Measurements from ENCODE around the gene TPM3. TPM values are rescaled to one million over a fixed set of nuclear protein-coding genes. Genes with fewer than 3 reads are reported as not detected.
A peak's percentile ranks its signal among the peaks of the same experiment; 100 is the strongest.

TPM3 gene
- total and polyA plus RNA-seq, 9 of the 15 experiments (the other 6 are each of a cell fraction or from before 2014, with no cell fraction given), result 202 to 604 (median 421) TPM

DNA sequence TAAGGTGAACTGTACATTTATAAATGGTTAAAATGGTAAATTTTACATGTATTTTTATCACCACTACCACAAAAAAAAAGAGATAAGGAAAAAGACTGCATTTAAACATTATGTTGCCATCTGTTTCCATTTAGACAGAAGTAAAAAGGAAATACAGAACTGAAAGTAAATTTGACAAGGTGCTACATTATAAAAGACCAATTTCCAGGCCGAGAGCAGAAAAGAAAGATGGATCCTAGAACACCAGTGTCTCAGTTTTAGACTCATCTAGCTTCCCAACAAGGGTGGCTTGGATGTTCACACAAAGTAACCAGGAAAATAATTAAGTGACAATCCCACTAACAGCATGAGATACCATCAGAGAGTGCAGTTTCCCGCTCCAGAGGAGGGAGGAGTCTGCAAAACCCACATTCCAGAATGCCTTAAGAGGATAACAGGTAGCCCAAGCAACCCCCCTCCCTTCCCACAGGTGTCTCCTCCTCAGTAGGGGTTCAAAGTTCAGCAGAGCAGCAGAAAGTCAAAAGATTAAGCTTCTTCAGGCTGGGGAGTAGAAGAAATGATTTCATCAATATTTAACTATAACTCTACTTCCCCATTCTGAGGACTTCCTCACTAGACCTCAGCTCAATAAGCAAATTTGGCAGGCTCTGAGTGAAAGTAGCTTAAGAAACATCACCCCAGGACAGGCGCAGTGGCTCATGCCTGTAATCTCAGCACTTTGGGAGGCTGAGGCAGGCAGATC is 11.8 kb downstream of the TPM3 start (continued):
- peak; percentile 60 for TF ChIP-seq NR2C1 (IDR thresholded peaks at IDR 0.05)
- TF ChIP-seq NR2C1 (tag; IDR thresholded peaks at IDR 0.05), result no peak
- no peak for TF ChIP-seq ARID2 (IDR thresholded peaks at IDR 0.05)
- TF ChIP-seq IFI16 (CRISPR knock-in tag; IDR thresholded peaks at IDR 0.05), result no peak
- TF ChIP-seq TEAD4 (IDR thresholded peaks at IDR 0.05; ENCODE audit: low read length), result 0 out of 2 replicates have a peak, but pooled peaks have one; percentile 22
- no peak for TF ChIP-seq TEAD4 (CRISPR knock-in tag; IDR thresholded peaks at IDR 0.05; ENCODE audit: borderline replicate concordance)
- TF ChIP-seq, protein P1, sequence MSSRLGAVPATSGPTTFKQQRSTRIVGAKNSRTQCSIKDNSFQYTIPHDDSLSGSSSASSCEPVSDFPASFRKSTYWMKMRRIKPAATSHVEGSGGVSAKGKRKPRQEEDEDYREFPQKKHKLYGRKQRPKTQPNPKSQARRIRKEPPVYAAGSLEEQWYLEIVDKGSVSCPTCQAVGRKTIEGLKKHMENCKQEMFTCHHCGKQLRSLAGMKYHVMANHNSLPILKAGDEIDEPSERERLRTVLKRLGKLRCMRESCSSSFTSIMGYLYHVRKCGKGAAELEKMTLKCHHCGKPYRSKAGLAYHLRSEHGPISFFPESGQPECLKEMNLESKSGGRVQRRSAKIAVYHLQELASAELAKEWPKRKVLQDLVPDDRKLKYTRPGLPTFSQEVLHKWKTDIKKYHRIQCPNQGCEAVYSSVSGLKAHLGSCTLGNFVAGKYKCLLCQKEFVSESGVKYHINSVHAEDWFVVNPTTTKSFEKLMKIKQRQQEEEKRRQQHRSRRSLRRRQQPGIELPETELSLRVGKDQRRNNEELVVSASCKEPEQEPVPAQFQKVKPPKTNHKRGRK (tag; IDR thresholded peaks at IDR 0.05), result 0 out of 2 replicates have a peak, but pooled peaks have one; percentile 26
- no peak for TF ChIP-seq KAT8 (IDR thresholded peaks at IDR 0.05; ENCODE audit: low read depth)
- no peak for TF ChIP-seq RBM14 (IDR thresholded peaks at IDR 0.05; ENCODE audit: borderline replicate concordance, insufficient read depth, low read depth, low read length)
- no peak for TF ChIP-seq ZSCAN32 (CRISPR knock-in tag; IDR thresholded peaks at IDR 0.05)
- TF ChIP-seq HNRNPL (IDR thresholded peaks at IDR 0.05; ENCODE audit: low read depth, low read length), result no peak
- peak; percentile 40; the same call in 1 of the 2 replicates for TF ChIP-seq CTBP1 (IDR thresholded peaks at IDR 0.05; ENCODE audit: borderline replicate concordance)
- no peak for TF ChIP-seq PML (IDR thresholded peaks at IDR 0.05; ENCODE audit: low read length)
- TF ChIP-seq NFE2L1 (tag; IDR thresholded peaks at IDR 0.05; ENCODE audit: borderline replicate concordance, low read depth), result no peak
- no peak for TF ChIP-seq PHB2 (IDR thresholded peaks at IDR 0.05; ENCODE audit: low read depth)
- TF ChIP-seq ZBTB8A (IDR thresholded peaks at IDR 0.05; ENCODE audit: partially characterized antibody), result no peak
- no peak for TF ChIP-seq ZFX (CRISPR knock-in tag; IDR thresholded peaks at IDR 0.05)
- no peak for TF ChIP-seq GABPB2 (CRISPR knock-in tag; conservative IDR thresholded peaks at IDR 0.05)
- no peak for TF ChIP-seq BDP1 (IDR thresholded peaks at IDR 0.05; ENCODE audit: insufficient read depth, insufficient read length)
- no peak for TF ChIP-seq CCAR2 (IDR thresholded peaks at IDR 0.05; ENCODE audit: low read depth, low read length)
- TF ChIP-seq GATA2 (CRISPR knock-in tag; IDR thresholded peaks at IDR 0.05), result 0 out of 2 replicates have a peak, but pooled peaks have one; percentile 11
- TF ChIP-seq MECOM (CRISPR knock-in tag; IDR thresholded peaks at IDR 0.05), result no peak
- TF ChIP-seq SPI1 (IDR thresholded peaks at IDR 0.05; ENCODE audit: borderline replicate concordance, low read depth, low read length), result peak; percentile 85
- no peak for TF ChIP-seq ARHGAP35 (IDR thresholded peaks at IDR 0.05; ENCODE audit: partially characterized antibody)
- TF ChIP-seq, protein P2, sequence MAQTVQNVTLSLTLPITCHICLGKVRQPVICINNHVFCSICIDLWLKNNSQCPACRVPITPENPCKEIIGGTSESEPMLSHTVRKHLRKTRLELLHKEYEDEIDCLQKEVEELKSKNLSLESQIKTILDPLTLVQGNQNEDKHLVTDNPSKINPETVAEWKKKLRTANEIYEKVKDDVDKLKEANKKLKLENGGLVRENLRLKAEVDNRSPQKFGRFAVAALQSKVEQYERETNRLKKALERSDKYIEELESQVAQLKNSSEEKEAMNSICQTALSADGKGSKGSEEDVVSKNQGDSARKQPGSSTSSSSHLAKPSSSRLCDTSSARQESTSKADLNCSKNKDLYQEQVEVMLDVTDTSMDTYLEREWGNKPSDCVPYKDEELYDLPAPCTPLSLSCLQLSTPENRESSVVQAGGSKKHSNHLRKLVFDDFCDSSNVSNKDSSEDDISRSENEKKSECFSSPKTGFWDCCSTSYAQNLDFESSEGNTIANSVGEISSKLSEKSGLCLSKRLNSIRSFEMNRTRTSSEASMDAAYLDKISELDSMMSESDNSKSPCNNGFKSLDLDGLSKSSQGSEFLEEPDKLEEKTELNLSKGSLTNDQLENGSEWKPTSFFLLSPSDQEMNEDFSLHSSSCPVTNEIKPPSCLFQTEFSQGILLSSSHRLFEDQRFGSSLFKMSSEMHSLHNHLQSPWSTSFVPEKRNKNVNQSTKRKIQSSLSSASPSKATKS (CRISPR knock-in tag; IDR thresholded peaks at IDR 0.05), result no peak
- TF ChIP-seq, protein P3, sequence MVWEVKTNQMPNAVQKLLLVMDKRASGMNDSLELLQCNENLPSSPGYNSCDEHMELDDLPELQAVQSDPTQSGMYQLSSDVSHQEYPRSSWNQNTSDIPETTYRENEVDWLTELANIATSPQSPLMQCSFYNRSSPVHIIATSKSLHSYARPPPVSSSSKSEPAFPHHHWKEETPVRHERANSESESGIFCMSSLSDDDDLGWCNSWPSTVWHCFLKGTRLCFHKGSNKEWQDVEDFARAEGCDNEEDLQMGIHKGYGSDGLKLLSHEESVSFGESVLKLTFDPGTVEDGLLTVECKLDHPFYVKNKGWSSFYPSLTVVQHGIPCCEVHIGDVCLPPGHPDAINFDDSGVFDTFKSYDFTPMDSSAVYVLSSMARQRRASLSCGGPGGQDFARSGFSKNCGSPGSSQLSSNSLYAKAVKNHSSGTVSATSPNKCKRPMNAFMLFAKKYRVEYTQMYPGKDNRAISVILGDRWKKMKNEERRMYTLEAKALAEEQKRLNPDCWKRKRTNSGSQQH (CRISPR knock-in tag; IDR thresholded peaks at IDR 0.05), result no peak
- no peak for TF ChIP-seq EGR1 (conservative IDR thresholded peaks at IDR 0.05)

Data from K562 (cell line).